CD4-positive, alpha-beta T cell treated with Interleukin-2 at 100 ng/mL for 4 hours (primary cell): Measurements from ENCODE around the gene STK32C.

Experiments
- DNase-seq: peaks from one replicate; pipeline ENCODE4 v3.0.0-alpha.2; 2020; ENCODE audit warnings: low spot score

Gene STK32C

GRCh38 chr10:132182591-132182990 lies 125.2 kb downstream of the STK32C start:
- no peak for DNase-seq

- no peak for DNase-seq
These were observed 125.9 kb downstream of the STK32C start for GRCh38 chr10:132181691-132182425.

GRCh38 chr10:132180736-132181135 lies 127.0 kb downstream of the STK32C start:
- no peak for DNase-seq

- no peak for DNase-seq
These were observed 128.0 kb downstream of the STK32C start for GRCh38 chr10:132179551-132180392.

- no peak for DNase-seq
These were observed 128.8 kb downstream of the STK32C start for GRCh38 chr10:132178672-132179545.

GRCh38 chr10:132178046-132178445 lies 129.7 kb downstream of the STK32C start:
- no peak for DNase-seq

GRCh38 chr10:132176623-132177500 lies 130.9 kb downstream of the STK32C start:
- DNase-seq = no peak

GRCh38 chr10:132175907-132176581 lies 131.7 kb downstream of the STK32C start:
- no peak for DNase-seq

GRCh38 chr10:132175408-132175807 lies 132.3 kb downstream of the STK32C start:
- DNase-seq = no peak

GRCh38 chr10:132174237-132174636 lies 133.5 kb downstream of the STK32C start:
- no peak for DNase-seq

- DNase-seq = no peak
These were observed 134.6 kb downstream of the STK32C start for GRCh38 chr10:132173185-132173584.

- no peak for DNase-seq
These were observed 135.4 kb downstream of the STK32C start for GRCh38 chr10:132172091-132173066.

GRCh38 chr10:132170561-132171361 lies 137.0 kb downstream of the STK32C start:
- no peak for DNase-seq

- DNase-seq = no peak
These were observed 137.8 kb downstream of the STK32C start for GRCh38 chr10:132169766-132170560.

GRCh38 chr10:132169031-132169765 lies 138.6 kb downstream of the STK32C start:
- no peak for DNase-seq

GRCh38 chr10:132168571-132169030 lies 139.1 kb downstream of the STK32C start:
- DNase-seq = no peak

- DNase-seq = no peak
These were observed 139.8 kb downstream of the STK32C start for GRCh38 chr10:132167976-132168375.
